NCI-H460 (cell line): ENCODE results near the gene TMPRSS7. TPM values are rescaled to one million over a fixed set of nuclear protein-coding genes. Genes with fewer than 3 reads are reported as not detected.

ENCODE experiments used
- DNase-seq: peaks from one replicate; pipeline ENCODE4 v3.0.0-alpha.2; 2016; ENCODE audit warnings: low read depth; ENCODE audit errors: extremely low read depth
- small RNA-seq, 2 experiments: library from RNA; depleted of rRNA; stranded (forward); fragments of <200 nt; gene quantifications; one replicate each; pipeline ENCODE3, GENCODE V24; 2014
- total RNA-seq: library from RNA; depleted of rRNA; stranded (reverse); fragments of >200 nt; shearing (Covaris generic); gene quantifications from 2 replicates; pipeline ENCODE4 v1.2.3, GENCODE V29; 2014; rRNA removed

The TMPRSS7 gene
- total RNA-seq, 1 experiment from 2014 or later, result 0.05 TPM

GRCh38 chr3:112124907-112125607 is 90.5 kb downstream of the TMPRSS7 start:
- no peak for DNase-seq

GRCh38 chr3:112126511-112126911 is 92.0 kb downstream of the TMPRSS7 start:
- DNase-seq, result no peak

GRCh38 chr3:112127522-112128494 is 93.3 kb downstream of the TMPRSS7 start:
- no peak for DNase-seq

- no peak for DNase-seq
These were observed 94.5 kb downstream of the TMPRSS7 start for GRCh38 chr3:112128843-112129727.

- DNase-seq, result no peak
These were observed 95.5 kb downstream of the TMPRSS7 start for GRCh38 chr3:112129925-112130637.

- no peak for DNase-seq
These were observed 96.1 kb downstream of the TMPRSS7 start for GRCh38 chr3:112130638-112130993.

Small RNAs within 50 kb of the gene (small RNA-seq; reads per million reads assigned to genes)
- gene MIR567, result 0 reads per million in 2 experiments

Other genes starting within 250 kb of the TMPRSS7 start
- gene PHLDB2, start 175.5 kb upstream of the TMPRSS7 start, total RNA-seq, result 8.3 and 9.1 TPM in 2 replicates
- 68.6 and 70.3 TPM in 2 replicates for gene ABHD10, start 55.7 kb upstream of the TMPRSS7 start, total RNA-seq
- not detected in 2 replicates for gene TAGLN3, start 35.8 kb upstream of the TMPRSS7 start, total RNA-seq
- gene C3orf52, start 51.7 kb downstream of the TMPRSS7 start, total RNA-seq, result 2.7 and 2.9 TPM in 2 replicates
- not detected in 2 replicates for gene GCSAM, start 98.5 kb downstream of the TMPRSS7 start, total RNA-seq